Activated CD4-positive, CD25-positive, alpha-beta regulatory T cell treated with anti-CD3 and anti-CD28 coated beads, Interleukin-2, amount 50 U/mL, for 16 hours (primary cell): ENCODE data around the gene KLHL6.

Source experiments
- DNase-seq: peaks from one replicate; pipeline ENCODE4 v3.0.0-alpha.2; 2020; ENCODE audit warnings: low read depth, low spot score

KLHL6 gene

DNA sequence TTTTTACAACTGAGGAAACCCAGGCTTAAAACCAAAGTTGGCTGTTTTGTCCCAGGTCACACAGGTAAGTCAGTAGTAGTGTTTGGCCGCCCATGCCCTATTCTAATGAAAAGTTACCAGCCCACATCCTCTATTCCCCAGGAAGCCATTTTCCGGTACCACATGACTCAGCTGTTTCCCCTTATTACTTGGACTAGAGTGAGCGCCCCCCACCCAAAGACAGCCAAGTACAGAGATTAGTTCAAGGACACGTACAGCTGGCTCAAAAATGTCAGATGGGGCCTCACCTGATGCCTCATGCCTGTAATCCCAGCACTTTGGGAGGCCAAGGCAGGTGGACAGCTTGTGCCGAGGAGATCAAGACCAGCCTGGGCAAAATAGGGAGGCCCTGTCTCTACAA is 8.5 kb upstream of the KLHL6 start:
- no peak for DNase-seq

DNA sequence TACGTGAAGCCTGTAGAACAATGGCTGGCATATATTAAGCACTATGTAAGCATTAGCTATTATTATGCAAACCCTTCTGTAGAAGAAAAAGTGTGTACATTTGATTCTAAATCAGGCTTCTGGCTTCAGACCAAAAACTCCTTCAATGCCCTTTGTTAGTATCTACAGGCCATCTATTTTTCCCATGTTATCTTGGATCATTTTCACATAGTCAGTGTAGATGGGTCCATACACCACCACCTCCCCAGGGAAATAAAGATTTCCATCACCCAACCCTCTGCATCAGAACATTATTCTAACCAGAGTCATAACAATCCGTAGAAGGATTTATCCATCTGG is 8.0 kb upstream of the KLHL6 start:
- DNase-seq = no peak

DNA sequence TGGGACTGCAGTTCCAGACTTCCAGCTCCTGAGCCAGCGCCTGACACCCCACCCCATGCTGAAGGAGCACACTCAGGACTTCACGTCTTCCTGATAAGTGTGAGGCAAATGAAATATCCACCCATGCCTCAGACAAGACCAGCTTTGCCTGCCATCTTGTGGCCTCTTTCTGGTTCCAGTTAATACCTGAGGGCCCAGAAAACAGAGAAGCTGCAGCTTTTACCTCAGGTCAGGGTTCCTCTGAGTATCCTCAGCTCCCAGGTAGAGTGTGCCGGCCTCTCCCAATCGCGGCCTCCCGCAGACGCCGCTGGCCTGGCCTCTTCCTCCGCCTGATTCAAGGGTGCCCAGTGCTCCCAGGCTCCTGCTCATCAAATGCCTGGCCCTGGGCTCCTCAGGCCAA is 5.1 kb upstream of the KLHL6 start:
- no peak for DNase-seq

DNA sequence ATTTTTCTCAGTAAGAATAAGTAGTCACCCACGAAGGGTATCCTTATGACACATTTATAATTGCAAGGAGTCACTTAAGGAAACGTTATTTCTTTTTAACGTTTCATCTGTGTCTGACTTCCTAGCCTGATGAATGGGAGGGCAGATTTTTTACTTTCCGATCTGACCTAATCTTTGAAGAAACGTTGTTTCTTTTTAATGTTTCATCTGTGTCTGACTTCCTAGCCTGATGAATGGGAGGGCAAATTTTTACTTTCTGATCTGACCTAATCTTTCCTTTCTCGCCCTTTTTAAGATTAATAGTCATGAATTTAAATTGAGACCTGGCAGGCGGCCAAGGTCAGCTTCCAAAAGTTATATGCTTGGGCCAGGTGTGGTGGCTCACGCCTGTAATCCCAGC is 3.0 kb upstream of the KLHL6 start:
- no peak for DNase-seq

DNA sequence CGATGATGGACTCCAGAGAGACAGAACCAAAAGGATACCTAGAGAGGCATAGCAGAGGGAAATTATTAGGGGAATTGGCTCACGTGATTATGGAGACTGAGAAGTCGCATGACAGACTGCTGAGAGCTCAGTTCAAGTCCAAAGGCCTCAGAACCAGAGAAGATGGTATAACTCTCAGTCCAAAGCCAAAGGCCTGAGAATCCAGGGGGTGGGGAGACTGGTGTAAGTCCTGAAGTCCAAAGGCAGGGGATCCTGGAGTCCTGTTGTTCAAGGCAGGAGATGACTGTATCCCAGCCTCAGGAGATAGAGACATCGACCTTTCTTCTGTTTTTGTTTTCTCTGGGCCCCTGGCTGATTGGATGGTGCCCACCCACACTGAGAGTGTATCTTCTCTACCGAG is 1.2 kb upstream of the KLHL6 start:
- no peak for DNase-seq

DNA sequence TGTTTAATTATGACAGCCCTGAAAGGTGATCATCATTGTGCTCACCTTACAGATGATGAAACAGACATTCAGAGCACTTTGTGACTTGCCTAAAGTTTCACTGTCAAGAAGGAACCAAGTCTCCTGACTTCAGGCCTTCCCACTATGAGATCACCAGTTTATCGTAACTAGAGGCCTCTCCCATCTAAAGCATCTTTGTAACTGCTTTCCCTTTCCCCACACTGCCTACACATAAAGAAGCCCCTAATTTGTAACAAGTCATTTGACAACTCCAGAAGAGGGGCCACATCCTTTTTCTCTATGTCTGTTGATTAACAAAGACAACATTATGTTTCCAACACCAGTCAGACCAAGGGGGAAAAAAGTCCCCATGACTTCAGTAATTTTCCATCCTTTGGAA is 1.1 kb downstream of the KLHL6 start:
- no peak for DNase-seq

DNA sequence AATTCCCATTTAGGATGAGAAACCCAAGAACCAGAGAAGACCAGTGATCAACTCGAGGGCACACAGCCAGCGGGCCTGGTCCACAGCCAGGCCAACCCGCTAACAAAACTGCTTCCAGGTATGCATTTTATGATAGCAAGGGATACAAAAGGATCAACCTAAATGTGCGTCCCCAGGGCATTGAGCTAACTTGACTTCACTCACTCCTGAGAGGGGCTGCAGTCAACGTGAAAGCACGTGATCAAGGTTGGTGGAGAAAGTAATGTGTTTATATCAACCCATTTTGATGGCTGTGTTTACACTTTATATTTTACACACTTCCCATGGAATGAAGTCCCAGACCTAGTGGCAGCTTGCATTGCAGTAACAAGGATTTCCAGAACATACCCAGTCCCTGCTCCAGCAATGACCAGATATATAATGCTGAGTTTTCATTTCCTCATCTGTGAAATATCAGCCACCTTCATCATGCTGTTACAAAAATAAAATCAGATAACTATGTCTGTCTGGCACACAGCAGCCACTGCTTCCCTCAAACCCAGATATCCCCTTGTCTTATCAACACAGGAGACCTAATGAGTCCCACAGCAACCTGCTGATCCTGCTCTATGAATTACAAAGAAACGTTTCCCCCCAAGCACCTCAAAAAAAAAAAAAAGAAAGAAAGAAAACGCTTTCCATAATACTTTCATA is 2.0 kb downstream of the KLHL6 start:
- no peak for DNase-seq

DNA sequence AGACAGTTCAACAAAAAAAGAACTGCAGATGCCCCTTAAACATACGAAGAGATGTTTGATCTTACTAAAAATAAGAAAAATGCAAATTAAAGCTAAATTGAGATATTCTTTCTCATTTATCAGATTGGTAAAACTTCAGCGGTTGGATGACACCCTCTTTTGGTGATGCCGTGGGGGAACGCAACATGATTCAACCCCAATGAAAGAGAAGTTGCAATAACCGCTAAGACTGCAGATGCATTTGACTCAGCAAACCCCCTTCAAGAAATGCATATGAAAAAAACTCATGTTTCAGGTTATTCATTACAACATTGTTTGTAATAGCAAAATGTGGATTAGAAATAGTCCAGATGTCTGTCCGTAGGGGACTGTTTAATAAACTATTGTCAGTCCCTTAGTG is 3.6 kb downstream of the KLHL6 start:
- DNase-seq = peak; percentile 21

DNA sequence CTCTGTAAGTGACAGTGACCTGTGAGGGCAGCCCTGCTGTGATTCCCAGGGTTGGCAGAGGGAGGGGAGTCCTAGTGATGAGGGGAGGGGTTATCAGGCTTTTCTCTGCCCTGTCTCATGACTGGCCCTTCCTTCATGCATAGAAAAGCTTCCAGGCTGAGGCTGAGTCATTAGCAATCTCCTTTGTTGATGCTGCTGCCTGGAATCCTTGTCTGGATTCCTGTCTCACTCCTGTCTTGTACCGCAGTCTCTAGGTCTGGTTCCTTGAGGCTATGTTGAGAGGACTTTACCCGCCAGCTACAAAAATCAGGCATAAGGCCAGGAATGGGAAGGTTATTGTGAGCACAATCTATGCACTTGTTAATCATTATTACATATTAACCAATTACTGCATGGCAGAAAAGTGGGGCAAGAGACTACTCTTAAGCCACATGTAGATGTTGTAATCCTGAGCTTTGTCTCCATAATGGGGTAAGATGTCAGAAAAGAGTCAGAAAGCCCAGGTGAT is 7.2 kb downstream of the KLHL6 start:
- no peak for DNase-seq

DNA sequence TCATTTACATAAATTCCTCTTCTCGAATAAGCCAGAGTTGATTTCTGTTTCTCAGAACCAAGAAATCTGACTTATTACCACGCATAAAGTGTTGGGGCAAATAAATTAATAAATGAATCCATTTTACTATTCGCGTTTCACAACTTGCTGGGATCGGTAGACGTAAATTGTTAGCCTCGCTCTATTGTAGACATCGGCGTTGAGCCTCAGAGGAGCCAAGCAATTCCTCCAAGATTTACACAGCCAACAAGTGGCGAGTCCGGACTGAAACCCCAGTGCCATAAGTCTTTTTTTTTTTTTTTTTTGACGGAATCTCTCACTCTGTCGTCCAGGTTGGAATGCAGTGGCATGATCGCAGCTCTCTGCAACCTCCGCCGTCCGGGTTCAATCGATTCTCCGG is 8.9 kb downstream of the KLHL6 start:
- no peak for DNase-seq

DNA sequence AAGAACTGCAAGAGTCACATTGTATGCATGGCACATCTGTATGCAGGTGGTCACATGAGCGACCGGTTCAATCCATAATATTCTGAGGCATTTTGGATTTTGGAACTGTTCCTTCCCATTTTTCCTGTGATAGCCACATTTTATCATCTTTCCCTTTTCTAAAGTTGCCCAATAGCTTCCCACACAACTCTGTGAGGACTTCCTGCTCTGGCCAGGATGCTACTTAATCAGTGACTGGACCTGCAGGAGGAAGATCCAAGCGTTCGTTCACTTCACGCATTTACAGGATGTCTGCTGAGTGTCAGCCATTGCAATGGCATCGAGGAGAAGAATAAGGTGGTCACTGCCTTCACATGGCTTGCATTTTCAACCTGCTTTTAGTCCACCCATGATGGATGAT is 9.8 kb downstream of the KLHL6 start:
- no peak for DNase-seq

DNA sequence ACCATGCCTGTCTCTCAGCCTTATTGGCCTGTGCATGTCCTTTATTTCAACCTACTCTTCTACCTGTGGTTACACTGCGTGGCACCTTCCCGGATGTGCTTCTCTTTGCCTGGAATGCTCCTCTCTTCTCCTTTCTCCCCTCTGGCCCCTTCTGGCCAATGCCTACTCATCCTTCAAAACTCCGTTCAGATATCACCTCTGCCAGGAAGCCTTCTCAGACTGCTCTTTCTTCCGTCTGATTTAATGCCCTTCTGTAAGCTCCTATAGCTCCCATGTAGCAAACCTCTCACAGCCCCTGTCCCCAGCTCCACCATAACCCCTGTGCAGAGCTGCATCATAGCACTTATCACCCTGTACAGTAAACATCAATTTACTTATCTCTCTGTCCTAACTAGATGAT is 13.2 kb downstream of the KLHL6 start:
- DNase-seq = no peak

DNA sequence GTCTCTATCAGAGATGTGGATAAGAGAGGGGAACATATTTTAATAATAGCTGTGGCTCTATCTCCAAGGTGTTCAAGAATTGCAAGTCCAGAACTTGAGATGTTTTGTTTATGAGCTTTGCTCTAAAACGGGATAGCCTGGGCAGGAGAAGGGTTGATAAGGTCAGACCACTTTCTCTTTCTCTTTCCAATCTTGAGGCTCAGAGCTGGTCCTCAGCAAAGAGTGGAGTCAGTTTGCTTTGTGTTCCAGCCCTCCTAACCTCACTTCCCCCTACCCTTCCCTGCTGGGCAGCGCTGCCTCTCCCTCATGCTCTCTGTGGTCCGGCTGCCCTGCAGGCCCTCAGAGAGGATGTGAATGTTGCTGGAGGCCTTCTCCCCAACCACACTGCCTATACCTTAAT is 13.8 kb downstream of the KLHL6 start:
- no peak for DNase-seq

DNA sequence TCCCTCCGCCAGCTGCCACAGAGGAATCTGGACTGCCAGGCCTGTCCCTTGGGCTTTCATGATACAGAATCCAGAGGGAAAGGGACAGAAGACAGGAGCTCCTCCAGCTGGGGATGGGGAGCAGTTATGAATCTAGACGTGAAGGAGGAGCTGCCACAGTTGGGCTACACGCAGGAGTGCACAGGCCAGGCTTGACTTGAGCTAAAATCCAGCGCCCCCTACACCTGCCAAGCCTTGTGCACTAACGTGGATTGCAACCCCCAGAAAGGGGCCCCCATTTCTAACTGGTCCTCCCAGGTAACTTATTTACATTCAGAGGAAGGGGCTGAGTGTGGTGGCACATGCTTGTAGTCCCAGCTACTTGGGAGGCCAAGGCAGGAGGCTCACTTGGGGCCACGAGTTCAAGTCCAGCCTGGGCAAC is 14.3 kb downstream of the KLHL6 start:
- no peak for DNase-seq

DNA sequence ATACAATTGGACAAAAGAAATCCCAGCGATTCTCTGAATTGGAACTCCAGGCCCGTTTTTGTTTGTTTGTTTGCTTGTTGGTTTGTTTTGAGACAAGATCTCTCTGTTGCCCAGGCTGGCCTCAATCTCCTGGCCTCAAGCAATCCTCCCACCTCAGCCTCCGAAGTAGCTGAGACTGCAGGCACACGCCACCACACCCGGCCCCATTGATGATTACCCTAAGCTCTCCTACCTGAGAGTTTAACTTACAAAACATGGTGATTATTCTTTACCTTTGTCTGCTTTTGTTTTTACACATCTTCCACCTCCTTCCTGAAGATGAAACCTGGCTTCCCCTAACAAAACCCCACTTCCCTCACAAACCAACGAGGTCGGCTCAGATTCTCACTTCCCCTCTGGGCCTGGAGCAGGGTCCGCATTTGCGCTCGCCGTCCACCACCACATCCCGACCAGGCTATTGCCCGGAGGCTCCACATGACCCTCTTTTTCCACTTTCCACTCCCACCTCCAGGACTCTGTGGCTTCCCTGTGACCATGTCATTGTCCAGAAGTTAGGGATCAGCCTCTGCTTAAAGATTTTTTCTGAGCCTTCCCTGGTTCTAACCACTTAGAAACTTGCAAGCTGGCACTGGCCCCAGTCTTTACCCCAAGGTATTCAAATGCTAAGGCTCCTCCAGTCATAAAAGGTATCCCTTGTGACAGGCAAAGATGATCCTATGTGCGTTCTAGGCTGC is 14.8 kb downstream of the KLHL6 start:
- DNase-seq = no peak

DNA sequence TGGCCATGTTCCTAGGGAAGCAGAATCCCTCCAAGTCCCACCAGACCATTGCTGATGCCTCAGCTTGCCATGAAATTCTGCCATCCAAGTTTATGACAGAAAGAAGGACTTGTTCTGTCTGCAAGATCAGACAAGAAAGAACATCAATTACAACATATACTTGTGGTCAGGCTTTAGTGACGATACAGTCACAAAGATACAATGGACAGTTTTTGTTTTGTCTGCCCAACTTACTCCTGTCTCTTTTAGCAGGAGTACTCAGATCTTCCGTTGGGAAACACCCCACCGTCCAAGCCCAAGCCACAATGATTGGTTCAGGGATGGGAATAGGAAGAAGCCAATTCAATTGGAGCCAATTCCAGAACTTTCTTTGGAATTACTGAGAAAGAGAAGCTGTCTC is 15.7 kb downstream of the KLHL6 start:
- no peak for DNase-seq

DNA sequence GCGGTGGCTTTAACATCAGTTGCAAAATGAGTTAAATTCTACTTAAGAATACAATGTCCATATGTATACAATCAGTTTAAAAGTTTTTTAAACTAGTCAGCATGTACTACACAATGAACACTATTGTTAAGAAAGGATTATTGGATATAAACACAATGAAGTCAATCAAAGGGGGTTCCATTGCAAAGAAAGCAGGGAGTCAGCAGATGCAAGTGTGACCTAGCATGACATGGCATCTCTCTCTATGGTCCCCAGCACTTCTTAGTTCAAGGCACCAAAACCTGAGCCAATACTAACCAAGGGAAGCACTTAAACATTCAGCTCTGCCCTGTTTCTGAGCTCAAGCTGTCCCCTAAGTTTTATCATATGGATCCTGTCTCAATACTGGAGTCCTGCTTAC is 17.0 kb downstream of the KLHL6 start:
- DNase-seq = no peak

DNA sequence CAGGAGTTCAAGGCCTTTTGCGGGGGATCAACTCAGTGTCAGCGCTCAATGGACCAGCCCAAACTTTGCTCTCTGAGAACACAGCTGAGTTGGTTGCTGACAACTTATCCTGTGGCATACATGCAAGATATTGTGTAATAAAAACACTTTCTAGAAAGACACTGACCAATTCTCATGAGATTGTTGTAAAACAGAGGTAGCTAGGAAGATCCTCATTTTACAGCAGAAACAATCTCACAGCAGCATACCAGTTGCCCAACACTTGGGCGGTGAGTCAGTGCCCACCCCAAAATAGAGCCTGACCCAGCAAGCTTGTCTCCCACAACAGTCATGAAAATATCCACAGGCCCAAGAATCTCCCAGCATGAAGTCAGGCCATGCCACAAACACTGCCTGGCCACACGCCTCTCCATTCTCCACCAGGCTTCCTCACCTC is 18.2 kb downstream of the KLHL6 start:
- no peak for DNase-seq

DNA sequence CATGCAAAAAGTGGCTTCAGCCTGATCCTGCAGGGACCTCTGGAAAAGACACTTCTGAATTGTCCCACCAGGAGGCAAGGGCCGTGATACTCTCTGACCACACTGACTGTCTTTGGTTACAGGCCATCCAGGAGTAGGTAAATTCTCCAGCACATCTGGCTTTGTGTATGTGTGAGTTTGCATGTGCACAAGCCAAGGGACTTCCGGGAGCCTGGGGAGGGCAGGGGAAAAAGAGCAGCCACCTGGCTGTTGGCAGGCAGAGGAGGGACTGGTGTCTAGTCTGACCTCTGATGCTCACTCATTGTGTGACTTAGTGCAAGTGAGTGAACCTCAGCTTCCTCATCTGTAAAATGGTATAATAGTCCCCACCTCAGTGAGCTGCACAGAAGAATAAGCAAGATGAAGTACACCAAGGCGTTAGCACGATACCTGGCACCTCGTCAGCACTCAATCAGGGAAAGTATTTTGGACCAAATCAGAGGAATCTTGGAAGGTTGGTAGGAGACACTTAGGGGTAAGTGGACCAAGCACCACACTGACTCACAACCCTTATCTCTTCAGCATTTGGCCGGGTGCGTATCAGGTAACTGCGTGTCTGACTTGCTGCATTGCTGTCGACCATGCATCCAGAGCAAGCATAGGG is 19.1 kb downstream of the KLHL6 start:
- no peak for DNase-seq

DNA sequence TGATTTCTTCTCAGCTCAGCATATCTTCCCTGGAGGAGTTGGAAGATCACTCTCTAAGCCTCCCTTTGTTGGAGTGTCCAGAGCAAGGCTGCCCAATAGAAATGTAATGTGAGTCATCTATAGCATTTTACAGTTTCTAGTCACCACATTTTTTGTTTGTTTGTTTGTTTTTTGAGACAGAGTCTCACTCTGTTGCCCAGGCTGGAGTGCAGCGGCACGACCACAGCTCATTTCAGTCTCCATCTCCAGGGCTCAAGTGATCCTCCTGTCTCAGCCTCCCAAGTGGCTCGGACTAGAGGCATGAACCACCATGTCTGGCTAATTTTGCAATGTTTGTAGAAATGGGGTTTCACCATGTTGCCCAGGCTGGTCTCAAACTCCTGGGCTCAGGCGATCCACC is 21.3 kb downstream of the KLHL6 start:
- DNase-seq = no peak

DNA sequence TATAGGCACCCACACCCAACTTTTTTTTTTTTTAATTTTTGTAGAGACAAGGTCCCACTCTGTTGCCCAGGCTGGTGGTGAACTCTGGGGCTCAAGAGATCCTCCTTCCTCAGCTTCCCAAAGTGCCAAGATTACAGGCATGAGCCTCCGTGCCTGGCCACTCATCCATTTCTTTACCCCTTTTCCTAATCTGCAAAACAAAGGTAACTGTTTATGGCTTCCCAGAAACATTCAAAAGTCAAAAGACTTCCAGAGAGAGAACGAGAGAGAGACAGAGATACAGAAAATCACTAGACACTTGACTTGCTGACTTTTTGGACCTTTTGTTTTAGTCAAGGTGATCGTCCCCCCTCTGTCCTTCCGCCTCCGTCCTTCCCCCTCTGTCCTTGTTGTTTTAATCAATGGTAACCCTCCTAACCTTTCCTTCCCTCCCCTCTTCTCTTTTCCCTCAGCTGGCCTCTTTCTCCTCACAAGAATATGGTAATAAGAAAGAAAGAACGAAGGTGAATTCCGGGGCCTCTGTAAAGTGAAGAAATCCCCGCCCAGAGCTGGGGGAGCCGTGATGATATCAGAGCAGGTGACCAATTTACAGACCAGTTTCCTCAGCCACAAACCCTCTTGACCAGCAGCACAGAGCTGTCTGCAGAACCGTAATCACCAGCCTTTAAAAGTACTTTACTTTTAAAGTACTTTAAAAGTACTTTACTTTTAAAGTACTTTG is 21.9 kb downstream of the KLHL6 start:
- no peak for DNase-seq
